DOHH2 (cell line): Measurements from ENCODE around the gene SLC38A3.

Experiments used
- CTCF ChIP-seq: fragments of 200-600 bp; sonication (generic); IDR thresholded peaks from one replicate; pipeline ENCODE4 v1.5.1; 2014; ENCODE audit warnings: antibody characterized with exemption, mild to moderate bottlenecking, low read depth, low read length; ENCODE audit not compliant: poor library complexity, severe bottlenecking
- EZH2phosphoT487 ChIP-seq: fragments of 200-600 bp; sonication (generic); IDR thresholded peaks from 2 replicates; pipeline ENCODE4 v1.6.1; 2017; ENCODE audit warnings: borderline replicate concordance, mild to moderate bottlenecking, antibody characterized with exemption, low read length, moderate library complexity, mixed read lengths

GRCh38 chr3:50215529-50215928 lies 10.5 kb downstream of the SLC38A3 start:
- TF ChIP-seq CTCF: no peak
- no peak for TF ChIP-seq EZH2phosphoT487
